Body of pancreas (tissue), 4 donors: ENCODE results near the gene CAPN12. TPM values are rescaled to one million over a fixed set of nuclear protein-coding genes. Genes with fewer than 3 reads are reported as not detected.
A peak's percentile ranks its signal among the peaks of the same experiment; 100 is the strongest.

Experiments used
- ATAC-seq: fragments of 150-250 bp; one replicate; pipeline ENCODE4 v1.9.1; 2016
- DNase-seq, 4 donors: peaks; one replicate each; pipeline ENCODE4 v3.0.0-alpha.2; 2019
- H3K27ac ChIP-seq, 4 donors: fragments of 200-600 bp; sonication (generic); 1 replicate in 3 of 4; 2 replicates in 1 of 4; pipeline versions ENCODE4 v1.5.1 to v1.6.1; 2016 to 2019; ENCODE audit warnings: mild to moderate bottlenecking in 1 of 4, mixed read lengths in 1 of 4, moderate library complexity in 1 of 4
- H3K27me3 ChIP-seq, 2 donors: fragments of 200-600 bp; sonication (generic); one replicate each; pipeline ENCODE4 v1.6.0; 2016; ENCODE audit warnings: mild to moderate bottlenecking in 1 of 2
- H3K36me3 ChIP-seq, 2 donors: fragments of 200-600 bp; sonication (generic); replicated peaks in 1 of 2; 2 replicates each; pipeline ENCODE4 v1.5.1; 2016; ENCODE audit warnings: low read depth in 2 of 2; ENCODE audit not compliant: insufficient read depth in 1 of 2
- H3K4me1 ChIP-seq: fragments of 200-600 bp; sonication (generic); one replicate; pipeline ENCODE4 v1.6.0; 2016
- H3K4me3 ChIP-seq, 2 donors: fragments of 200-600 bp; sonication (generic); 1 replicate in 1 of 2; 2 replicates in 1 of 2; pipeline ENCODE4 v1.5.1; 2016 to 2019
- H3K9me3 ChIP-seq, 3 donors: fragments of 200-600 bp; sonication (generic); 1 replicate in 2 of 3; 2 replicates in 1 of 3; pipeline ENCODE4 v1.5.1; 2016
- POLR2A ChIP-seq, 3 donors: fragments of 450-650 bp; IDR thresholded peaks; one replicate each; pipeline ENCODE4 v1.6.1; 2016; ENCODE audit warnings: antibody characterized with exemption in 3 of 3, mild to moderate bottlenecking in 2 of 3
- WGBS, 2 donors: methylation state at CpG; one replicate each; pipeline ENCODE4 v1.1.5; 2017; 5-methylcytosine and 5-hydroxymethylcytosine counted together
- intact Hi-C: fragments of 100-400 bp; cut with DNase I; formaldehyde crosslinking; loops from one replicate; pipeline ENCODE4 v1.15.1; 2023
- total RNA-seq, 2 donors: library from RNA; depleted of rRNA; stranded (reverse); fragments of >200 nt; gene quantifications; one replicate each; pipeline ENCODE4 v1.1.0, GENCODE V29; 2016
- TF ChIP-seq, protein P1 (sequence below), 7 experiments: fragments of 450-650 bp in 4 of 7; fragments of 200-600 bp in 3 of 7; sonication (generic) in 3 of 7; IDR thresholded peaks; one replicate each; pipeline ENCODE4 v1.5.1; 2016 to 2019; ENCODE audit warnings: antibody characterized with exemption in 7 of 7

The CAPN12 gene
- total RNA-seq, 2 donors from 2014 or later: 9.9 to 11.4 TPM

DNA sequence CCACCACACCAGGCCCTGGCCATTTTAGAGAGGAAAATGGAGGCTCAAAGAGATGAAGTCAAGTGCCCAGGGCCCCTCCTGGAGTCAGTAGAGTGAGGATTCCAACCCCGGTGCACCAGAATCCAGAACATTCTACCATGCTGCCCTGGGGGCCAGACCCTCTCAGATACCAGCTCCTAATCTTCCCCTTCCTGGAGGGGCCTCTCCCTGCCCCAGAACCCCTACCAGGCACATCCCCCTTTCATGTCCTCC lies 11.1 kb downstream of the CAPN12 start:
- no peak for DNase-seq
- Histone ChIP-seq H3K36me3 (peaks cover 0 to 3% of the 10 kb centered on the region in 2 donors), H3K9me3 (no peaks in the 10 kb centered on the region), H3K4me3 (no peak overlapping the region), H3K4me1 (peaks cover 63% of the 10 kb centered on the region), H3K27me3 (no peaks in the 10 kb centered on the region), H3K27ac (peak overlapping the region in 3 of 4 donors; percentile 90 to 92 (median 90))
- ATAC-seq: no peak
- 100% methylated on average over 1 of the region's 1 CpG for WGBS, 2 donors
- TF ChIP-seq, protein P1, sequence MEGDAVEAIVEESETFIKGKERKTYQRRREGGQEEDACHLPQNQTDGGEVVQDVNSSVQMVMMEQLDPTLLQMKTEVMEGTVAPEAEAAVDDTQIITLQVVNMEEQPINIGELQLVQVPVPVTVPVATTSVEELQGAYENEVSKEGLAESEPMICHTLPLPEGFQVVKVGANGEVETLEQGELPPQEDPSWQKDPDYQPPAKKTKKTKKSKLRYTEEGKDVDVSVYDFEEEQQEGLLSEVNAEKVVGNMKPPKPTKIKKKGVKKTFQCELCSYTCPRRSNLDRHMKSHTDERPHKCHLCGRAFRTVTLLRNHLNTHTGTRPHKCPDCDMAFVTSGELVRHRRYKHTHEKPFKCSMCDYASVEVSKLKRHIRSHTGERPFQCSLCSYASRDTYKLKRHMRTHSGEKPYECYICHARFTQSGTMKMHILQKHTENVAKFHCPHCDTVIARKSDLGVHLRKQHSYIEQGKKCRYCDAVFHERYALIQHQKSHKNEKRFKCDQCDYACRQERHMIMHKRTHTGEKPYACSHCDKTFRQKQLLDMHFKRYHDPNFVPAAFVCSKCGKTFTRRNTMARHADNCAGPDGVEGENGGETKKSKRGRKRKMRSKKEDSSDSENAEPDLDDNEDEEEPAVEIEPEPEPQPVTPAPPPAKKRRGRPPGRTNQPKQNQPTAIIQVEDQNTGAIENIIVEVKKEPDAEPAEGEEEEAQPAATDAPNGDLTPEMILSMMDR (IDR thresholded peaks at IDR 0.05): no peak
- no peak for TF ChIP-seq POLR2A (IDR thresholded peaks at IDR 0.05)
- intact Hi-C loops: no loop called here

DNA sequence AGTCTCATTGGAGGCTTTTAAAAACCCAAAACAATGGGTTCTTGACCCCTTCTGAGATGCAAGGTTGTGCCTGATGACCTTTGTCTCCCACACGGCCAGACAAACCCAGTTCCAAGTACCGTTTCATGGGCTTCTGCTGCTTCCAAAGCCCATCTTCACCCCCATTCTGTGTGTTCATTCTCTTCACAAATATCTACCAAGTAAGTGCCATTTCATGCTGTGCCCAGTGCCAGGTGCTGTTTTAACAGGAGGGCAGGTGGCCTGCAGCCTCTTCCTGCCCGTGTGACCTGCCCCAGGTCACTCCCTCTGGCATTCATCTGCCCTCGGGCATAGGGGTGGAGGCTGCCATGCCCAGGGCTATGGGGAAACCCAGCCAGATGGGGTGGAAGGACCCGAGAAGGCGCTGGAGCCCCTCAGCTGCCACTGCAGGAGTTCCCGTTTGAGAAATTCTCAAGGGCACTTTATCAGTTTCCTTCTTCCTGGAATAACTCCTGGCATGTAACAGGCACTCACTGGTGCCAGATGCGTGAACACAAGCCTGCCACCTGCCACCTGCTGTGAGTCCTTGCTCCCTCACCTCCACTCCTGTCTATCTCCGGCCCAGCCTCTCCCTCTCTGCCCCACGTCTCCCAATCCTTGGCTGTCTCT lies 12.5 kb downstream of the CAPN12 start:
- TF ChIP-seq, protein P1 (IDR thresholded peaks at IDR 0.05): peak in 1 of 7 experiments; percentile 30
- peak in 1 of 3 donors; percentile 33 for TF ChIP-seq POLR2A (IDR thresholded peaks at IDR 0.05)
- intact Hi-C loops: no loop called here
- no peaks in the 10 kb centered on the region for H3K27me3 ChIP-seq
- peaks cover 57% of the 10 kb centered on the region for H3K4me1 ChIP-seq
- no peak overlapping the region for H3K4me3 ChIP-seq
- WGBS, 2 donors: 18 to 24% methylated on average over 9 to 10 of the region's 10 CpGs
- peak overlapping the region; percentile 68 to 92 (median 90) for H3K27ac ChIP-seq
- no peaks in the 10 kb centered on the region for H3K9me3 ChIP-seq
- DNase-seq (peak; percentile 83 to 93 (median 91)), ATAC-seq (peak; percentile 76)
- H3K36me3 ChIP-seq: peaks cover 11% of the 10 kb centered on the region in 2 donors

DNA sequence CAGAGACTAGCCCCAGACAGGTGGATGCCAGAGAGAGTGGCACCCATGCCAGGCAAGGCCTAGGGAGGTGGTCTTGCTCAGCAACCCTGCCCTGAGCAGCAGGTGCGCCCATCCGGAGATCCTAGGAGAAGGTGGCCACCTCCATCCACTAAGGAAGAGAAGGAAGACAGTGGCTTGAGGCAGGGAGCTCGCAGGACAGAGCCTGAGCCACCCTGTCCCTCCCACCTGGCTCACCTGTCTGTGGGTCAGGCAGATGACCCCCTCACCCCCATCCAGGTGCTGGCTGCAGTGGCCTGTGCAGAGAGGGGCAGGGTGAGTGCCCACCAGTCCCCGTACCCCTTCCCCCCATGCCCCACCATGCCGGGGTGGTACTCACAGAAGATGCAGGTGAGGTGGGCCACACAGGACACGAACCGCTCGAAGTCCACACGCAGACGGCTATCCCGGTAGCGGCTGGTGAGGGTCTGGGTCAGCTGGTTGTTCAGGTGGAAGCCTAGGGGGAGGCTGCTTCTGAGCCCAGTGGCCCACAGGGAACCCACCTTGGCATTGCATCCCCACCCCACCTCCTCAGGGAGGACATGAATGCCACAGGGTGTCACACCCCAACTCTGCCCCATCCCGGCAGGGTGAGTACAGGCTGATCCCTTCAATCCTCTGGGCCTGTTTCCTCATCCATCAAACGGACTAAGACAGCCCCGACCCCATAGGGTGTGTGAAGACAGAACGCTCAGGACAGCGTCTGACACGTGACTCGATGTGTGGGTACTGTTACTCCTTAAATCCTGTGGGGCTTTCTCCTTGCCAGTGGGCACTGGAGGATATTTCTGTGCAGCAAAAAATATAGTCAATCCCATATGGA lies 13.3 kb downstream of the CAPN12 start:
- DNase-seq (peak in 2 of 4 donors; percentile 7 to 21), ATAC-seq (no peak)
- Histone ChIP-seq H3K36me3 (peaks cover 14 to 19% of the 10 kb centered on the region in 2 donors), H3K27me3 (no peaks in the 10 kb centered on the region), H3K4me1 (peaks cover 50% of the 10 kb centered on the region), H3K27ac (peak overlapping the region; percentile 68 to 92 (median 90)), H3K4me3 (no peak overlapping the region), H3K9me3 (no peaks in the 10 kb centered on the region)
- intact Hi-C loops: no loop called here
- WGBS, 2 donors: 71 to 73% methylated on average over 8 to 14 of the region's 19 CpGs
- TF ChIP-seq, protein P1 (IDR thresholded peaks at IDR 0.05): no peak
- no peak for TF ChIP-seq POLR2A (IDR thresholded peaks at IDR 0.05)

DNA sequence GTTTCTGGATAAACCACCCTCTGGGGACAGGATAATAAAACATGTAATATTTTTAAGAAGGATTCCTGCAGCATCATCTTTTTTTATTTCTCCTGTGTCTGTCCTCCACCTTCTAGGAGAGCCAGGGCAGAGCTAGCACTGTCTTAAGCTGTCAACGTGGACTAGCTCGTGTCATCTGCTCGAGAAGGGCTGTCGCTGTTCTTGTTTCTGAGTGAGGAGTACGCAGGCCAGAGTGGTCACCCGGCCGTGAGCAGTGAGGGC lies 13.9 kb downstream of the CAPN12 start:
- no peak for TF ChIP-seq POLR2A (IDR thresholded peaks at IDR 0.05)
- TF ChIP-seq, protein P1 (IDR thresholded peaks at IDR 0.05): no peak
- intact Hi-C loops: no loop called here
- Histone ChIP-seq H3K36me3 (peaks cover 16 to 24% of the 10 kb centered on the region in 2 donors), H3K27me3 (no peaks in the 10 kb centered on the region), H3K4me3 (no peak overlapping the region), H3K27ac (peak overlapping the region in 3 of 4 donors; percentile 90 to 92 (median 90)), H3K9me3 (no peaks in the 10 kb centered on the region), H3K4me1 (peaks cover 50% of the 10 kb centered on the region)
- WGBS, 2 donors: 84 to 87% methylated on average over 4 to 7 of the region's 7 CpGs
- DNase-seq: no peak
- ATAC-seq: no peak
